OCI-LY3 (cell line): ENCODE measurements around the gene C4orf36.

Experiments
- H2AFZ ChIP-seq: fragments of 200-600, 300-600 bp; shearing (Covaris generic); 2 replicates; pipeline ENCODE4 v1.6.0; 2014; ENCODE audit warnings: antibody characterized with exemption, low read depth, low read length
- H3K27ac ChIP-seq: fragments of 200-600, 300-600 bp; sonication (generic); 2 replicates; pipeline ENCODE4 v1.5.1; 2014; ENCODE audit warnings: mild to moderate bottlenecking, low read length, moderate library complexity, mixed read lengths
- H3K27me3 ChIP-seq: fragments of 200-600, 300-600 bp; sonication (generic); 2 replicates; pipeline ENCODE4 v1.6.1; 2014; ENCODE audit warnings: low read depth, low read length, mixed read lengths
- H3K36me3 ChIP-seq: fragments of 200-600, 300-600 bp; sonication (generic); replicated peaks from 2 replicates; pipeline ENCODE3; 2014; ENCODE audit warnings: low read depth, low read length, mixed read lengths
- H3K4me1 ChIP-seq: fragments of 300-600, 200-600 bp; sonication (generic); 2 replicates; pipeline ENCODE4 v1.6.1; 2014; ENCODE audit warnings: low read length, mixed read lengths
- H3K4me2 ChIP-seq: fragments of 200-600, 300-600 bp; sonication (generic); 2 replicates; pipeline ENCODE4 v1.6.1; 2014; ENCODE audit warnings: low read length, mixed read lengths
- H3K4me3 ChIP-seq: fragments of 300-600, 200-600 bp; sonication (generic); 2 replicates; pipeline ENCODE4 v1.5.1; 2014; ENCODE audit warnings: antibody characterized with exemption, mild to moderate bottlenecking, low read length, moderate library complexity
- H3K79me2 ChIP-seq: fragments of 300-600, 200-600 bp; shearing (Covaris generic); 2 replicates; pipeline ENCODE4 v1.6.1; 2014; ENCODE audit warnings: mild to moderate bottlenecking, low read length, mixed read lengths
- H3K9ac ChIP-seq: fragments of 300-600, 200-600 bp; shearing (Covaris generic); 2 replicates; pipeline ENCODE4 v1.6.0; 2014; ENCODE audit warnings: mild to moderate bottlenecking, low read length, moderate library complexity
- H3K9me3 ChIP-seq: fragments of 200-600, 300-600 bp; shearing (Covaris generic); 2 replicates; pipeline ENCODE4 v1.6.1; 2014; ENCODE audit warnings: low read length, mixed read lengths; ENCODE audit not compliant: insufficient read depth
- H4K20me1 ChIP-seq: fragments of 200-600, 300-600 bp; sonication (generic); 2 replicates; pipeline ENCODE4 v1.6.1; 2016; ENCODE audit warnings: low read length, mixed read lengths; ENCODE audit not compliant: insufficient read depth
- EZH2phosphoT487 ChIP-seq: fragments of 200-600 bp; shearing (Covaris generic); IDR thresholded peaks from 2 replicates; pipeline ENCODE4 v1.6.1; 2018; ENCODE audit warnings: antibody characterized with exemption, mixed run types, low read depth
- TF ChIP-seq, protein P1 (sequence below): fragments of 200-600, 300-600 bp; sonication (generic); IDR thresholded peaks from 2 replicates; pipeline ENCODE4 v1.5.1; 2014; ENCODE audit warnings: antibody characterized with exemption, low read length, low read depth

The C4orf36 gene

DNA sequence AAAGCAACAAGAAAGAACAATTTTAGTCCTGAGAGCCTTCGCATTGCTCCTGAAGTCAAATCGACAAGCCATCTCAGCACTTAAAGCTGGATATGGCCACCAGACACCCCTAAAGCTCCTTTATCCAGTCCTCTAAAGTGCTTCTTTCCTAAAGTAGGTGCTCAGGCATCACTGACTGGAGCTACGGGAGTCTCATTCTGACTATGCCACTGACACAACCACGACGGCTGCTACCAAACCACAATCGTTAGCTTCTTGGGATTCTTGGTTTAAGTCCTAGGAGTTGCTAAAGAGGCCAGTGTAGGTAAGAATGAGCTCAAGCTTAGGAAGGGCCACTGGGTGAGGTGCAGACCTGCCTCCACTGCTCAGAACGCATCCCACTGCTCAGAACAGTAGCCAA, 44.1 kb downstream of the C4orf36 start:
- Histone ChIP-seq H2AFZ (peak overlapping the region; percentile 33; the same call in 1 of the 2 replicates), H3K9me3 (no peaks in the 10 kb centered on the region), H3K27me3 (no peaks in the 10 kb centered on the region), H3K36me3 (no peaks in the 10 kb centered on the region), H4K20me1 (no peaks in the 10 kb centered on the region), H3K9ac (no peak overlapping the region), H3K79me2 (no peaks in the 10 kb centered on the region), H3K4me2 (no peak overlapping the region; the same call in 1 of the 2 replicates), H3K27ac (no peak overlapping the region), H3K4me3 (no peak overlapping the region), H3K4me1 (peaks cover 7% of the 10 kb centered on the region)
- TF ChIP-seq, protein P1, sequence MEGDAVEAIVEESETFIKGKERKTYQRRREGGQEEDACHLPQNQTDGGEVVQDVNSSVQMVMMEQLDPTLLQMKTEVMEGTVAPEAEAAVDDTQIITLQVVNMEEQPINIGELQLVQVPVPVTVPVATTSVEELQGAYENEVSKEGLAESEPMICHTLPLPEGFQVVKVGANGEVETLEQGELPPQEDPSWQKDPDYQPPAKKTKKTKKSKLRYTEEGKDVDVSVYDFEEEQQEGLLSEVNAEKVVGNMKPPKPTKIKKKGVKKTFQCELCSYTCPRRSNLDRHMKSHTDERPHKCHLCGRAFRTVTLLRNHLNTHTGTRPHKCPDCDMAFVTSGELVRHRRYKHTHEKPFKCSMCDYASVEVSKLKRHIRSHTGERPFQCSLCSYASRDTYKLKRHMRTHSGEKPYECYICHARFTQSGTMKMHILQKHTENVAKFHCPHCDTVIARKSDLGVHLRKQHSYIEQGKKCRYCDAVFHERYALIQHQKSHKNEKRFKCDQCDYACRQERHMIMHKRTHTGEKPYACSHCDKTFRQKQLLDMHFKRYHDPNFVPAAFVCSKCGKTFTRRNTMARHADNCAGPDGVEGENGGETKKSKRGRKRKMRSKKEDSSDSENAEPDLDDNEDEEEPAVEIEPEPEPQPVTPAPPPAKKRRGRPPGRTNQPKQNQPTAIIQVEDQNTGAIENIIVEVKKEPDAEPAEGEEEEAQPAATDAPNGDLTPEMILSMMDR: no peak
- no peak for TF ChIP-seq EZH2phosphoT487

GRCh38 chr4:86847571-86847970, 44.7 kb downstream of the C4orf36 start:
- Histone ChIP-seq H3K4me1 (peaks cover 7% of the 10 kb centered on the region), H3K36me3 (no peaks in the 10 kb centered on the region)

GRCh38 chr4:86846921-86847320, 45.3 kb downstream of the C4orf36 start:
- Histone ChIP-seq H3K36me3 (no peaks in the 10 kb centered on the region), H3K9me3 (no peaks in the 10 kb centered on the region), H3K4me2 (no peak overlapping the region), H2AFZ (no peak overlapping the region), H4K20me1 (no peaks in the 10 kb centered on the region), H3K9ac (no peak overlapping the region), H3K4me3 (no peak overlapping the region), H3K79me2 (no peaks in the 10 kb centered on the region), H3K27ac (no peak overlapping the region), H3K27me3 (no peaks in the 10 kb centered on the region), H3K4me1 (peaks cover 7% of the 10 kb centered on the region)
- TF ChIP-seq EZH2phosphoT487: no peak
- TF ChIP-seq, protein P1: no peak

More at GRCh38 chr4:86847571-86847970, 44.7 kb downstream of the C4orf36 start:
- Histone ChIP-seq H3K9me3 (no peaks in the 10 kb centered on the region), H3K4me3 (no peak overlapping the region), H4K20me1 (no peaks in the 10 kb centered on the region), H3K9ac (no peak overlapping the region), H3K79me2 (no peaks in the 10 kb centered on the region), H3K27ac (no peak overlapping the region), H3K27me3 (no peaks in the 10 kb centered on the region), H2AFZ (peak overlapping the region; percentile 33; the same call in 1 of the 2 replicates), H3K4me2 (no peak overlapping the region; the same call in 1 of the 2 replicates)
- TF ChIP-seq, protein P1: no peak
- TF ChIP-seq EZH2phosphoT487: no peak

DNA sequence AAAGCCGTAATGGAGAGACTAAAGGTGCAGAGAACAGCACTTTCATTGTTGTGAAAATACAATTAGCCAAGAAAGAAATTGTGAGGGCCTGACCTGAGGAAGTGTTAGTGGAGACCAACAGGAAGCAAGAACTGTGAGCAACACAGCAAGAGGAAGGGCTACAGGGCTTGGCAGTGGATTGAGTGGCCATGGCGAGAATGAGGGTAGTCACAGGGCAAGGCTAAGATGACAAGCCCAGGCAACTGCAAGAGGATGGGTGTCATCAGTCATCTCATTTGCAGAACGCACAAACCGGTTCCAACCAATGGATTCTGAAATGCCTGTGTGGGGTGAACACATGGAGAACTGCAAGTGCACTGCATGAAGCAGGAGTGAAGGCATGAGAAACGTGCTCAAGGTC, 46.6 kb downstream of the C4orf36 start:
- Histone ChIP-seq H3K27me3 (no peaks in the 10 kb centered on the region), H3K4me1 (peaks cover 7% of the 10 kb centered on the region), H3K9ac (no peak overlapping the region), H3K79me2 (no peaks in the 10 kb centered on the region), H4K20me1 (no peaks in the 10 kb centered on the region), H3K36me3 (no peaks in the 10 kb centered on the region), H3K4me2 (no peak overlapping the region), H2AFZ (no peak overlapping the region), H3K4me3 (no peak overlapping the region), H3K9me3 (no peaks in the 10 kb centered on the region), H3K27ac (no peak overlapping the region)
- TF ChIP-seq EZH2phosphoT487: no peak
- TF ChIP-seq, protein P1: no peak
